Fibroblast of skin of back (primary cell): ENCODE measurements around the gene MAP3K9. TPM values are rescaled to one million over a fixed set of nuclear protein-coding genes. Genes with fewer than 3 reads are reported as not detected.
A peak's percentile ranks its signal among the peaks of the same experiment; 100 is the strongest.
"Not testable (repeated sequence)": the region's sequence is repeated elsewhere in the genome, so short reads cannot be mapped to it uniquely, and the experiment has no call there.

Experiments used
- DNase-seq: peaks from one replicate; pipeline ENCODE4 v3.0.0-alpha.2; 2013
- polyA plus RNA-seq, 2 experiments: library from polyadenylated mRNA; unstranded; fragments of 120-200 nt; gene quantifications; one replicate each; pipeline ENCODE4 v1.2.1, GENCODE V29; 2013; ENCODE audit not compliant: insufficient read length in 2 of 2

MAP3K9 gene
- 0.35 TPM for polyA plus RNA-seq (2013, experiment 1 of 2; ENCODE audit: insufficient read length)
- polyA plus RNA-seq (2013, experiment 2 of 2; ENCODE audit: insufficient read length): 0.07 TPM

GRCh38 chr14:70809225-70810219 is at the start of gene MAP3K9:
TSS of gene MAP3K9 (minus strand) at chr14:70809513. CDS start at chr14:70809171, 342 bp downstream.
- DNase-seq: peak; percentile 56

GRCh38 chr14:70858641-70859040 is 49.3 kb upstream of the MAP3K9 start:
- DNase-seq: no peak

- peak; percentile 71 for DNase-seq
Observed at GRCh38 chr14:70857496-70857890, 48.2 kb upstream of the MAP3K9 start.

- peak; percentile 98 for DNase-seq
Observed at GRCh38 chr14:70856851-70857495, 47.7 kb upstream of the MAP3K9 start.

GRCh38 chr14:70855486-70855885 is 46.2 kb upstream of the MAP3K9 start:
- no peak for DNase-seq

- DNase-seq: not testable (repeated sequence)
Observed at GRCh38 chr14:70853658-70854057, 44.3 kb upstream of the MAP3K9 start.

- no peak for DNase-seq
Observed at GRCh38 chr14:70847406-70848090, 38.2 kb upstream of the MAP3K9 start.

- no peak for DNase-seq
Observed at GRCh38 chr14:70845601-70846000, 36.3 kb upstream of the MAP3K9 start.

GRCh38 chr14:70842851-70843462 is 33.6 kb upstream of the MAP3K9 start:
- DNase-seq: no peak

- no peak for DNase-seq
Observed at GRCh38 chr14:70838076-70838475, 28.8 kb upstream of the MAP3K9 start.

- DNase-seq: no peak
Observed at GRCh38 chr14:70836946-70837345, 27.6 kb upstream of the MAP3K9 start.

- DNase-seq: no peak
Observed at GRCh38 chr14:70833884-70834283, 24.6 kb upstream of the MAP3K9 start.

GRCh38 chr14:70832561-70833305 is 23.4 kb upstream of the MAP3K9 start:
- no peak for DNase-seq

GRCh38 chr14:70830998-70831781 is 21.9 kb upstream of the MAP3K9 start:
- DNase-seq: no peak

- no peak for DNase-seq
Observed at GRCh38 chr14:70828188-70828587, 18.9 kb upstream of the MAP3K9 start.

- DNase-seq: no peak
Observed at GRCh38 chr14:70827752-70828151, 18.4 kb upstream of the MAP3K9 start.

GRCh38 chr14:70827347-70827746 is 18.0 kb upstream of the MAP3K9 start:
- DNase-seq: no peak

- no peak for DNase-seq
Observed at GRCh38 chr14:70823281-70823680, 14.0 kb upstream of the MAP3K9 start.

GRCh38 chr14:70822530-70823185 is 13.3 kb upstream of the MAP3K9 start:
- DNase-seq: peak; percentile 20
